NK-92 (cell line): Measurements from ENCODE around the gene TACSTD2.
"Not testable (repeated sequence)": the region's sequence is repeated elsewhere in the genome, so short reads cannot be mapped to it uniquely, and the experiment has no call there.

ENCODE experiments used
- DNase-seq: peaks from one replicate; lab custom pipeline; 2025; ENCODE audit not compliant: unreplicated experiment; lab: John Stamatoyannopoulos, UW

Gene TACSTD2, protein sequence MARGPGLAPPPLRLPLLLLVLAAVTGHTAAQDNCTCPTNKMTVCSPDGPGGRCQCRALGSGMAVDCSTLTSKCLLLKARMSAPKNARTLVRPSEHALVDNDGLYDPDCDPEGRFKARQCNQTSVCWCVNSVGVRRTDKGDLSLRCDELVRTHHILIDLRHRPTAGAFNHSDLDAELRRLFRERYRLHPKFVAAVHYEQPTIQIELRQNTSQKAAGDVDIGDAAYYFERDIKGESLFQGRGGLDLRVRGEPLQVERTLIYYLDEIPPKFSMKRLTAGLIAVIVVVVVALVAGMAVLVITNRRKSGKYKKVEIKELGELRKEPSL

DNA sequence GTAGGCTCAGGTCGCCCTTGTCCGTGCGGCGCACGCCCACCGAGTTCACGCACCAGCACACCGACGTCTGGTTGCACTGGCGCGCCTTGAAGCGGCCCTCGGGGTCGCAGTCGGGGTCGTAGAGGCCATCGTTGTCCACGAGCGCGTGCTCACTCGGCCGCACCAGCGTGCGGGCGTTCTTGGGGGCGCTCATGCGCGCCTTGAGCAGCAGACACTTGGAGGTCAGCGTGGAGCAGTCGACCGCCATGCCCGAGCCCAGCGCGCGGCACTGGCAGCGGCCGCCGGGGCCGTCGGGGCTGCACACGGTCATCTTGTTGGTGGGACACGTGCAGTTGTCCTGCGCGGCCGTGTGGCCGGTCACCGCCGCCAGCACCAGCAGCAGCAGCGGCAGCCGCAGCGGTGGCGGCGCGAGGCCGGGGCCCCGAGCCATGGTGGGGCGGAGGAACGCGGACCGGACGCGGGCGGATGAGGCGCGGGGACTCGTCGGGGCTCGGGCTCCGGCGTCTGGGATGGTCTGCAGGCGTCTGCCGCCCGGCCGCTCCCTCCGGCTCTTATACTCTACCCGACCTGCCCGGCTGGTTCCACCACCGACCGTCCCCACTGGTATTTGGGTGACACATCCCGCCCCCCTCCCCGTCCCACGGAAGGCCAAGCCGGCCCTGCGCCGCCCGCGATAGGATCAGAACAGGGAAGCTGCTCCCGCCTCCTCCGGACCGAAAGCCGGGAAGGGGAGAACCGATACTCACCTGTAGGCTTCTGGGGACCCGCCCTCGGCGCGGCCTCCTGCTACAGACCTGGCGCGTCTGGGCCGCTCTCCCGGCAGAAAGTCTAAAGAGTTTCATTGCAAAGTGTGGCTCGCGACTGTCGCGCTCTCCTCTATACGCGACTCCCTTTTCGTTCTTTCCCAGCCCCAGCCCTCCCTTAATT lies at the start of gene TACSTD2:
TSS of gene TACSTD2 (minus strand) at position 526 of the 927 bp plus-strand sequence. CDS start at position 430, 96 bp downstream.
- no peak for DNase-seq

DNA sequence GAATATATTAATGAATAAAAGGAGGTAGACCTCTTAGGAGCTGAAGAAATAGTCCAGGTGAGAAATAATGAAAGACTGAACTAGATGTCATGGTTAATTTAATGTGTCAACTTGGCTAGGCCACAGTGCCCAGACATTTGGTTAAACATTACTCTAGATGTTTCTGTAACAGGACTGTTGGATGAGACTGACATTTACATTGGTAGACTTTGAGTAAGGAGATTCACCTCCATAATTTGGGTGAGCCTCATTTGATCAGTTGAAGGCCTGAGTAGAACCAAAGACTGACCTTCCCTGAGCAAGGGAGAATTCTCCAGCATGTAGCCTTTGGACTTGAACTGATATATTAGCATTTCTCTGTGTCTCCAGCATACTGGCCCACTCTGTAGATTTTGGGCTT lies 49.2 kb upstream of the TACSTD2 start:
- no peak for DNase-seq

DNA sequence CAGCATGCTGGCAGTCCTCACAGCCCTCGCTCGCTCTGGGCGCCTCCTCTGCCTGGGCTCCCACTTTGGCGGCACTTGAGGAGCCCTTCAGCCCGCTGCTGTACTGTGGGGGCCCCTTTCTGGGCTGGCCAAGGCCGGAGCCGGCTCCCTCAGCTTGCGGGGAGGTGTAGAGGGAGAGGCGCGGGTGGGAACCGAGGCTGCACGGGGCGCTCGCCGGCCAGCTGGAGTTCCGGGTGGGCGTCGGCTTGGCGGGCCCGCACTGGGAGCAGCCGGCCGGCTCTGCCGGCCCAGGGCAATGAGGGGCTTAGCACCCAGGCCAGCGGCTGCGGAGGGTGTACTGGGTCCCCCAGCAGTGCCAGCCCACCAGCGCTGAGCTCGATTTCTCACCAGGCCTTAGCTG lies 46.2 kb upstream of the TACSTD2 start:
- not testable (repeated sequence) for DNase-seq

DNA sequence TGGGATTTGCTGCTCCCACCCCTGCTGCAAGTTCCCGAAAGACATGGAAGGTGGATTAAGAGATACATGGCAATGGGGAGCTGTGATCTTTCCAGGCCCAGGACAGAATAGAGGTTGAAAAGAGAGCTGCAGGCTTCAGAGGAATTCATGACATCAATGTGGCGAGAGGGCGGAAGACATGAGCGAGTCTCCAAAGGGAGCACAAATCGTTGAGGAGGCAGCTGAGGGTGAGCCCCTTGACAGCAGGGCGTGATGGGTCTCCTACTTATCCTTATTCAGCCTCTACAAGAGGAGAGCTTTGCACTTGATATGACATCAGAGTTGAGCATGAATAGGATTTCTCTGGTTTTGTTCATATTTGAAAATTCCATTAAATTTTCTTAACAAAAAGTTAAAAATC lies 45.5 kb upstream of the TACSTD2 start:
- no peak for DNase-seq

DNA sequence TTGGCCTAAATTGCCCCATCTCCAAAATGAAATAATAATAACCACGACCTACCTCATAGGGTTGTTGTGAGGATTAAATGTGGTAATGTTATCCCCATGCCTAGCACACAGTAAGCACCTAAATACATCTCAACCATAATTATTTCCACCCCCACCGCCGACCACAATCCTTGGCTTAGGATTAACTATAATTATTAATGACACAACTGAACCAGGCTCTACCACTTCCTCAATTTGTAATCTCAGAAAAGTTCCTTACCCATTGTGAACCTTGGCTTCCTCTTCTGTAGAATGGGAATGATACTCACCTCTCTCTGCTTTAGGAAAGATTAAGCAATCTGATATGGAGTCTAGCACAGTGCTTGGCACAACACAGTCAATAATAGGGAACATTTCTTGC lies 44.3 kb upstream of the TACSTD2 start:
- no peak for DNase-seq

DNA sequence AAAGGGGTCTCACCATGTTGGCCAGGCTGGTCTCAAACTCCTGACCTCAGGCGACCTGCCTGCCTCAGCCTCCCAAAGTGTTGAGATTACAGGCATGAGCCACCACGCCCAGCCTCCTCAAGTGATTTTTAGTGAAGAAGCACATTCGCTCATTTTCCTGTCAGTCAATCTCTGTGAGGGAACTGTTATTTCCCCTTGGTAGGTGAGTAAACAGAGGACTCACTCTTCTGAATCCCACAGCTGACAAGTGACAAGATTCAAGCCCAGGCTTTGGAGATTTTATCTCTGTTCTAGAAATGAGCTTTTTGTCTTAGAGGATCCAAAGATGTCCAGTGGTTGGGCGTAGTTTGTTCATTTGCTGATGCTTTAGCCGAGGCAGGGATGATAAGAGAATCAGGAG lies 43.9 kb upstream of the TACSTD2 start:
- DNase-seq = no peak

DNA sequence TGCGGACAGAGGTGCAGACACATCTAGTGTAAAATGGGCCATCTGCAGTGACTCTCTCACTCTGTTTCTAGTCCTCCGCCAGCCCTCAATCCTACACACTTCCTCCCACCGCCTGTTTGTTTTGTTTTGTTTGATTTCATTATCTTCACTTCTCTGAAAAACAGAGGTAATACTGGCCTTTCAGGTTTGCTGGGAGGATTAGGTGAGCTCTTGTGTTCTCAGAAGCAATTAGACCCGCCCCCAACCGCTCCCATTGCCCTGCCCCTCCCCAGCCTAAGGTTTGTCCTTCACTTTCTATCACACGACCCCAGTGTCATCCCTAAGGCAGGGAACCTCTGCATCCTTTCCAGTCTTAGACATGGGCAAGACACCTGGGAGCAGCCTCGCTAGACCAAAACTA lies 43.2 kb upstream of the TACSTD2 start:
- DNase-seq = no peak

DNA sequence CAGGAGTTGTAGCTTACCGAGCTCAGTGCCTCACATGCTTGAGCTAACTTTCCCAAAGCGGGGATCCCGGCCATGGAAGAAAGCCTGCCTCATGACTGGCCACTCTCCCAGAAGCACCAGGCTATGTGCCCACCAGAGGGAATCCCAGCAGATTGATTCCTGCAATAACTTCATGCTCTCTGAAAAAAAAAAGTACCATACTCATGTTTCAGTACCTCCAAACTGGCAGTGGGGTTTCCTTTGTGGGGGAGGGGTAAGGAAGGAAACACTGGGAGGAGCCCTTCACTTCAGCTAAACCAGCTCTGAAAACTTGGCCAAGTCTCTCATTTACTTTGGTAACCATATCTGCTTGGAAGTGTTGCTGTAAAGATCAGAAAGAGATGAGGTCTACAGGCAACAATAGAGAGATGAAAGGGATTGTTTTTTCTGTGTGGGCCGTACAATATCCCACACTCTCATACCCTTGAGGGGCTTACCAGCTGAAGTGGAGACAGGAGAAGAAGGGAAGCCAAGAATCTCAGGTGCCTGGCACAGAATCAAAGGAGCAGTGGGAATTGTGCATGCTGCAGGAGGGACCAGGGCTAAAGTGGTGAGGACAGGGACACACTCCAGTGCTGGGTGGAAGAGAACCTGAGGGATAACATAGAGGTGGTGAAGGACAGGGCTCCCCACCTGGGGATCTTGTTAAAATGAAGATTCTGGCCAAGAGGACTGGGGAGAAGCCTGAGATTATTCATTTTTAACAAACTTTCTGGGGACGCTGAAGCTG lies 42.4 kb upstream of the TACSTD2 start:
- no peak for DNase-seq

DNA sequence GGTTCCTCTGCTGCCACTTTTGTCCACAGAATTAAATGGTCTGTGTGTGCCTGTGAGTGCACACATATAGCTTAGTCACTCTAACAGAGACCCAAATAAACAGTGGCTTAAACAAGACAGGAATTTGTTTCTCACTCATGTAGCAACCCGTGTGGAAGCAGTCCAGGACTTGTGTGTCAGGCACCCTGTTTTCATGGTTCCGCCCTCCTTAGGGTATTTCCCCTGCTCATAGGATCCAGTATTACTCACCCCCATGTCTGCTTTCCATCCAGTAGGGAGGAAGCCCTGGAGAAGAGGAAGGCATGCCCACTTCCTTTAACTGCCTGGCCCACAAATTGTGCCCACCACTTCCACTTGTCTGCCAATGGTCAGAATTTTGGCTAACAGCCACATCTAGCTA lies 41.3 kb upstream of the TACSTD2 start:
- DNase-seq = no peak

DNA sequence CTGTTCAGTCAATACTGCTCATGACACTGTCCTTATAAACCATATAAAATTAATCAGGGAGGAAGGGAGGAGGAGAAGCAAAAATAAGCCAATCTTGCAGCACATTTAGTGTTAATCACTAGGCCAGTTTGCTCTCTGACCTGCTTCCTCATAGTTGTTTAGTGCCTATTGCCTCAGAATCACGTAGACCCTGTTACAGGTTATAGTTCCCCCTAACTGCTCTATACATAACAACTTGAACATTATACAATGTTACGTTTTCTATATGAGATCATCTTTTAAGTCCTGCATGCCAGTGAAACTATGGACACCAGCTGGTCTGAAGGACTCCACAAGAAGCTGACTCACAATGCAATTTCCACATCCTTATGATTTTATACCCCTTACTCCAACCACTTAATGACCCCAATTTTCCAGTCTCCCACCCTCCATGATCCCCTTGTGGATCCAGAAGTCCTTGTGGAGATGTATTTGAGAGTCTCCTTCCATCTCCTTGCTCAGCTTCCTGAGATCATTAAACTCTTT lies 34.9 kb upstream of the TACSTD2 start:
- DNase-seq = no peak

DNA sequence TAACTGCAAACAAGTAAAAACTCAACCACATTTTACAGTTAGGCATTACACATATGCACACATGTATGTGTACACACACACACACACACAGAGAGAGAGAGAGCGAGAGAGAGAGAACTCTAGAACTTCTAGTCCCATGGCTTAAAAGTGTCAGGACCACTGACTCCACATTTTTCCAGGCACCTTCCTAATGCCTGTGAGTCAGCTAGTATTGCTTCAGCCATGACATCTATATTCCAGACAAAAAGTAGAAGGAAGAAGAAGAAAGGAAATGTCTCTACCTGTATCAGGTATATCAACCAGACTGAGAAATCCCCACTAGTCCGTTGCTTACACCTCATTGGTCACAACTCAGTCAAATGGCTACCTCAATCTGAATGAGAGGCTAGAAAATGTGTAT lies 31.9 kb upstream of the TACSTD2 start:
- no peak for DNase-seq

DNA sequence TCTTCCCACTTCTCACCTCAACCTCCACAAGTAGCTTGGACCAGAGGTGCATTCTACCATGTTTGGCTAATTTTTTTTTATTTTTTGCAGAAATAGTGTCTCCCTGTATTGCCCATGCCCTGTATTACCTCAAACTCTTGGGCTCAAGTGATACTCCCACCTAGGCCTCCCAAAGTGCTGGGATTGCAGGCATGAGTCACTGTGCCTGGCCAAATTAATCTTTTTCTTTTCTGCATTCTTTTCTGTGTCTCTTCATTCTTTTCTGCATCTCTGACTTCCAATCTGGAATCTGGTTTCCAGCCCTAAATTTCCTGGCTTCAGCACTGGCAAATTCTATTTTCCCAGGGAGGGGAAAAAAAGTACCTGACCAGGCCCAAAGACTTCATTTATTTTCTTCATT lies 31.2 kb upstream of the TACSTD2 start:
- DNase-seq = no peak

DNA sequence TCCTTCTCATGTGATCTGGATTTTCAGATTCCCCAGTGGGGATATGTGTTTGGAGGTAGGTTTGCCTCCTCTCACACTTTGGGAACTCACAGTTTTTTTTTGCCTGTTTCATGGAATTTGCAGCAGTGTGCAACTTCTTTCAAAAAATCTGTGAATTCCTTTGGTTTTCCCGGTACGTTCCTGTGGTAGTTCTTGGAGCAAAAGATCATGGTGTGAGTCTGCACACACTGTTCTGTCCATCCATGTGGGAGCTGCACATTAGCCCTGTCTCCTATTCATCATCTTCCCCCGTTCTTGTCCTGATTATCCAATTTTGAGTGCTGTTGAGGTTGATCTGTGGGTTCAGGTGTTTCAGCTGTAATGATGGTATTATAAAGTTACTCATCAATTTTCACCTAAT lies 30.3 kb upstream of the TACSTD2 start:
- no peak for DNase-seq

DNA sequence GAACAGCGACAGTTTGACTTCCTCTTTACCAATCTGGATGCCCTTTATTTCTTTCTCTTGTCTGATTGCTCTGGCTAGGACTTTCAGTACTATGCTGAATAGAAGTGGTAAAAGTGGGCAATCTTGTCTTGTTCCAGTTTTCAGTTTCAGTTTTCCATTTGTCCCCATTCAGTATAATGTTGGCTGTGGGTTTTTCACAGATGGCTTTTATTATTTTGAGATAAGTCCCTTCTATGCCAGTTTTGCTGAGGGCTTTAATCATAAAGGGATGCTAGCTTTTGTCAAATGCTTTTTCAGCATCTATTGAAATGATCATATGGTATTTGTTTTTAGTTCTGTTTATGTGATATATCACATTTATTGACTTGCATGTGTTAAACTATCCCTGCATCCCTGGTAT lies 24.9 kb upstream of the TACSTD2 start:
- DNase-seq = not testable (repeated sequence)

DNA sequence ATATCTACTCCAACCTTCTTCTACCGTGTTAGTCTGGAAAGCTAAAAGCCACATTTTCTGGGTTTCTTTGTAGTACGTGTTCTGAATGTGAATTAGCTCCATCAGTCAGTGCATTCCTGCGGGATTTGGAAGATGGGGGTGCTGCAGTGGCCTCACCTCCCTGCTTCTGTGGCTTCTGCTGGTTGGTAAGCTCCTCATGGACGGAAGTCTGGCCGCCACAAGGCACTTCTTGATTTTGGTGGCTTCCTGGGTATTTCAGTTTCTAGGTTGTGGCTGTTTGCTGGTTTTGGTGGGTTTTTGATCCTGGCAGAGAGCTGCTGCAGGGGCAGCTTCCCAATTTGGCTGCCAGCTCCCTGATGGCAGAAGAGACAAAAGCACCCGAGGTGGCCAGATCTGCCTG lies 20.9 kb upstream of the TACSTD2 start:
- no peak for DNase-seq

DNA sequence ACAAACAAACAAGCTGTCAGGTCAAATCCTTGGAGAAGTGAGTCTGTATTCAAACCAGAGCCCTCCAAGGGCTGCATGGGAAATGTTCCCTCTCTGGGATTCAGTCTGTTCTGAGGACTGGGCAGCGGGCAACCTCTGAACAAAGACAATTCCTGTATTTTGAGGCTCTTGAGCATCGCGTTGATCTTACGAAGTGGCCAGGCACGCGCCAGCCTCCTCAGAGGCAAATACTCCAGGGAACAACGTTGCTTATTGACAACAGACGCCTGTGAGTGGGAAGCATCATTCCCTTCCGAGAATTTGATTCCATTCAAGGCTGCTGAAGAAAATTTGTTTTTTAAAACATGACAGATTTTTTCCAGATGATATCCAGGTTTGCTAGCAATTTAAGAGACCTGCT lies 20.0 kb upstream of the TACSTD2 start:
- no peak for DNase-seq

DNA sequence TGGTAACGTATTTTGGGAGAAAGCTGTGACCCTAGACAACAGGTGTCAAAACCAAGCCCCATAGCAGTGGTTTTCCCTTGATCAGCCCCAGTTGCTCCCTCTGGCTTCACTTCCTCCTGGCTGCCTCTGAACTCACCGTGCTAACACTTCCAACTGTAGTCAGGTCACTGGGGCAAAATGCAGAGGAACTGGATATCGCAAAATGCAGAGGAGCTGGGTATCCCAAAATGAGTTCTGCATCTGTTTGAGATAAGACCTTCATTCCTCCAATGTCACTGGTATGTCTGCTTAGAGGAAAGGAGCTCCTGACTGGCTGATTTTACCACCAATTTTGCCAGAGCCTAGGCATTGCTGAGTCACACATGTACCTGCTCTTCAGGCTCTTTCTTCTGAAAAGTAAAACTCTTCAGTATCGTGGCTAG lies 19.6 kb upstream of the TACSTD2 start:
- DNase-seq = no peak

DNA sequence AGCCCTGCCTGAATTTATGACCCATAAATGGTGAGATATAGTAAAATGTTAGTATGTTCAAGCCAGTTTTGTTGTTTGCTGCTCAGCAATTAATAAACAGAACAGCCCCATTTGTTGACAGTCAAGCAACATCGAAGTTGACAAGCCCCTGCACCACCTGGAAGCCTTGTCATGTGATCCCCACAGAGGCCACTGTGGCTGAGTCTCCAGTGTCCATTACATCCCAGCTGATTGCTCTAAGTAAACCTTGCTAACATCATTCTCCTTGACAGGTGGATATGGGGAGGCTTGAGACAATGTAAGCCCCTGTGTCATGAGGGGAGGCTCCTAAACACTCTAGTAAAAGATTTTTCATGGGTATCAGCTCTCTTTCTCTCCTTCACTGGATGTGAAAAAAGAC lies 17.5 kb upstream of the TACSTD2 start:
- no peak for DNase-seq

DNA sequence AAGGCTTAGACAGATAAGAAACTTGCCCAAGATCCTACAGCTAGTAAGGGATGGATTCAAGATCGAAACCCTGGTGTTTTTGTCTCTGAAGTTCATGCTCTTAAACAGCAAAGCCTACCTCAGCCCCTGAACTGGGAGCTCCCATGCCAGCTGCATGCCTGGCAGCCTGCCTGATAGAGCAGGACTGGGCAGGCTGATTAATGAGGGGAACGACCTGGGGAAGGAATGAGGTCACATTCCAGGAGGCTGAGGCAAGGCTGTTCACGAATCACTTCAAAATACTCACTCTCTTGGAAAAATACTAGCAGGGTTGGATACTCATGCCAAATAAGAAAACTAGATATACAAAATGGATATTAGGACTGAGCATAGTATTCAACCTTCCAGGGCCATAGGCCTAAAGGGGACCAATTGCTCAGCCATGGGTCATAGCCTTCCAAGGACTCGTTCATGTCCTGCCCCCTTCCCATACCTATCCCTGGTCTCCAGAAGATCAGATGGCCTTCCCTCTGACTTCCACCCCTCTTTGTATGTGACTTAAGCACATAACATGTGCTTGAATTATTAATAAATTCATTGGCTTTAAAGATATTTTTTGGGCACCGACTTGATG lies 15.6 kb upstream of the TACSTD2 start:
- DNase-seq = no peak

DNA sequence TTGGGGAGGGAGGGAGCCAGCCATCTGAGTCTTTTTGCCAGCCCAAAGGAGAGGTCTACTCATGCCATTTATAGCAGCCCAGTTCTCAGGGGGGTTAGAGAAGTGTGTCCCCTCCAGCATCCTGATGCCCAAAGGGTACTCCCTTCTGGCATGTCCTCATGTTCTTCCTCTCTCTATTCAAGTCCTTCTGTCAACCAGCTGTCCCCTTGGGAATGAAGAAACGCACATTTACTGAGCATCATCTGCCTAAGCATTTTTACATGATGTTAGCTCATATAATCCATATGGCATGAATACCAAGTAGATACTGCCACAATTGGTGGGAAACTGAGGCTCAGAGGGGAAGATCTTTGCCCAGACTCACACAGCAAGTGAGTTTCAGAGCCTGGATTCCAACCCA lies 14.8 kb upstream of the TACSTD2 start:
- DNase-seq = no peak

DNA sequence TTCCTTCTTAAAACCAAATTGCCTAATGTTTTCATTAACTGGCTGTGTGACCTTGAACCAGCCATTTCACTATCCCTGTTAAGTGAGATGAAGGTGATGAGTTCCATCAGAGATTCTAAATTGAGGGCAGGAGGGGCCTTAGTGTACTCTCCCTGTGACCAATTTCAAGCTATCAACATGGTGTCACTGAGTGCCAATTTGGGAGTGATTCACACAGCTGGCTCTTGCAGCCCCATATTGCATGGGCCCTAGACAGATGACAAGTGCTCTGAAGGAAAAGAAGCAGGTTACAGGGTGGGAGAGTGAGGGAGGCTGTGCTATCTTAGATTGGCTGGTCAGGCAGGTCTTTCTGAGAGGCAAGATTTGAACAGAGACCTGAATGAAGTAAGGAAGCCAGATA lies 13.0 kb upstream of the TACSTD2 start:
- no peak for DNase-seq
